Natural killer cell (primary cell): ENCODE data around the gene SH2D3A. TPM values are rescaled to one million over a fixed set of nuclear protein-coding genes. Genes with fewer than 3 reads are reported as not detected.

Experiments
- ATAC-seq, 3 donors: fragments of 150-1000 bp in 2 of 3; fragments of 200-7000 bp in 1 of 3; cut with Tn5 transposase; 1 replicate in 1 of 3; 2 replicates in 2 of 3; pipeline ENCODE4 v1.10.0; 2021; ENCODE audit warnings: mild to moderate bottlenecking in 2 of 3, moderate library complexity in 2 of 3
- DNase-seq, 2 donors: peaks; one replicate each; pipeline versions ENCODE4 v3.0.0 to v3.0.0-alpha.2; 2013 to 2021; ENCODE audit warnings: mixed read lengths in 1 of 2
- H3K27ac ChIP-seq: one replicate; pipeline ENCODE4 v1.5.1; 2013; ENCODE audit warnings: mild to moderate bottlenecking, low read length
- H3K27me3 ChIP-seq: one replicate; pipeline ENCODE4 v1.6.1; 2013; ENCODE audit warnings: low read length; ENCODE audit not compliant: control insufficient read depth, insufficient read depth
- H3K36me3 ChIP-seq: one replicate; pipeline ENCODE4 v1.6.1; 2013; ENCODE audit warnings: low read length; ENCODE audit not compliant: control insufficient read depth, insufficient read depth
- H3K4me1 ChIP-seq: one replicate; pipeline ENCODE4 v1.6.1; 2013; ENCODE audit warnings: low read length; ENCODE audit not compliant: control insufficient read depth, insufficient read depth
- H3K4me3 ChIP-seq: one replicate; pipeline ENCODE4 v1.5.1; 2013; ENCODE audit warnings: low read length
- H3K9me3 ChIP-seq: one replicate; pipeline ENCODE4 v1.6.1; 2013; ENCODE audit warnings: low read length; ENCODE audit not compliant: control insufficient read depth, insufficient read depth
- H3K27ac Mint-ChIP-seq, 2 donors: one replicate each; pipeline ENCODE4 v1.8.0; 2022; ENCODE audit warnings: mild to moderate bottlenecking in 2 of 2, mixed read lengths in 2 of 2, moderate library complexity in 1 of 2
- H3K27me3 Mint-ChIP-seq, 2 donors: one replicate each; pipeline ENCODE4 v1.8.0; 2022; ENCODE audit warnings: low read depth in 2 of 2, mixed read lengths in 2 of 2
- H3K36me3 Mint-ChIP-seq: one replicate; pipeline ENCODE4 v1.8.0; 2022; ENCODE audit warnings: mixed read lengths
- H3K4me1 Mint-ChIP-seq, 2 donors: one replicate each; pipeline ENCODE4 v1.8.0; 2022; ENCODE audit warnings: mixed read lengths in 2 of 2
- H3K4me3 Mint-ChIP-seq: one replicate; pipeline ENCODE4 v1.8.0; 2022; ENCODE audit warnings: mild to moderate bottlenecking, moderate library complexity, mixed read lengths
- H3K9me3 Mint-ChIP-seq, 2 donors: one replicate each; pipeline ENCODE4 v1.8.0; 2022; ENCODE audit warnings: mixed read lengths in 2 of 2
- WGBS: methylation state at CpG from one replicate; pipeline ENCODE4 v1.1.7; 2013; ENCODE audit warnings: missing lambda C conversion rate; ENCODE audit not compliant: insufficient coverage; 5-methylcytosine and 5-hydroxymethylcytosine counted together
- intact Hi-C: fragments of 100-400 bp; cut with micrococcal nuclease; formaldehyde crosslinking; loops from one replicate; pipeline ENCODE4 v1.14.2; 2022
- total RNA-seq, 4 donors: library from RNA; stranded (reverse); fragments of 120-200 nt in 1 of 4; gene quantifications; one replicate each; pipeline versions ENCODE4 v1.2.3 to v1.2.4, GENCODE V29; 2013 to 2022
- TF ChIP-seq, protein P1 (sequence below): fragments of 200-600 bp; IDR thresholded peaks from one replicate; pipeline ENCODE4 v1.8.0; 2022; ENCODE audit warnings: antibody characterized with exemption

Gene SH2D3A
- total RNA-seq, 3 donors from 2014 or later (not counting 1 experiment from before 2014, with no cell fraction given) = 14.6 to 20.1 (median 15.3) TPM

- no peaks in the 10 kb centered on the region for H3K27me3 Mint-ChIP-seq
- TF ChIP-seq, protein P1, sequence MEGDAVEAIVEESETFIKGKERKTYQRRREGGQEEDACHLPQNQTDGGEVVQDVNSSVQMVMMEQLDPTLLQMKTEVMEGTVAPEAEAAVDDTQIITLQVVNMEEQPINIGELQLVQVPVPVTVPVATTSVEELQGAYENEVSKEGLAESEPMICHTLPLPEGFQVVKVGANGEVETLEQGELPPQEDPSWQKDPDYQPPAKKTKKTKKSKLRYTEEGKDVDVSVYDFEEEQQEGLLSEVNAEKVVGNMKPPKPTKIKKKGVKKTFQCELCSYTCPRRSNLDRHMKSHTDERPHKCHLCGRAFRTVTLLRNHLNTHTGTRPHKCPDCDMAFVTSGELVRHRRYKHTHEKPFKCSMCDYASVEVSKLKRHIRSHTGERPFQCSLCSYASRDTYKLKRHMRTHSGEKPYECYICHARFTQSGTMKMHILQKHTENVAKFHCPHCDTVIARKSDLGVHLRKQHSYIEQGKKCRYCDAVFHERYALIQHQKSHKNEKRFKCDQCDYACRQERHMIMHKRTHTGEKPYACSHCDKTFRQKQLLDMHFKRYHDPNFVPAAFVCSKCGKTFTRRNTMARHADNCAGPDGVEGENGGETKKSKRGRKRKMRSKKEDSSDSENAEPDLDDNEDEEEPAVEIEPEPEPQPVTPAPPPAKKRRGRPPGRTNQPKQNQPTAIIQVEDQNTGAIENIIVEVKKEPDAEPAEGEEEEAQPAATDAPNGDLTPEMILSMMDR = no peak
- no peaks in the 10 kb centered on the region for H3K9me3 Mint-ChIP-seq
- Histone ChIP-seq H3K36me3 (peaks cover 18% of the 10 kb centered on the region), H3K9me3 (no peaks in the 10 kb centered on the region), H3K4me3 (peak overlapping the region; percentile 80), H3K27me3 (no peaks in the 10 kb centered on the region), H3K27ac (peak overlapping the region; percentile 94), H3K4me1 (peaks cover 53% of the 10 kb centered on the region)
- no peaks in the 10 kb centered on the region for H3K36me3 Mint-ChIP-seq
- H3K4me3 Mint-ChIP-seq = peak overlapping the region; percentile 94
- ATAC-seq = peak in 1 of 3 donors; percentile 1
- DNase-seq = no peak
- peaks cover 29 to 41% of the 10 kb centered on the region in 2 donors for H3K4me1 Mint-ChIP-seq
- H3K27ac Mint-ChIP-seq = peak overlapping the region; percentile 98
- intact Hi-C loops = loop anchor here (1.0 to 5.0 kb wide), 6 partner anchors 35 to 220 kb away; partner anchors contain the start of gene VAV1
- WGBS = 0% methylated on average over 15 of the region's 16 CpGs
Measured at GRCh38 chr19:6736917-6737283, 30.3 kb downstream of the SH2D3A start.

- H3K27me3 Mint-ChIP-seq = no peaks in the 10 kb centered on the region
- peak overlapping the region; percentile 80 for H3K4me3 ChIP-seq
- no peaks in the 10 kb centered on the region for H3K9me3 ChIP-seq
- intact Hi-C loops = loop anchor here (1.0 to 5.0 kb wide), 3 partner anchors 74 to 219 kb away; no protein-coding TSS in a partner anchor
- no peaks in the 10 kb centered on the region for H3K9me3 Mint-ChIP-seq
- peaks cover 22% of the 10 kb centered on the region for H3K36me3 ChIP-seq
- ATAC-seq (peak; percentile 9 to 13 (median 11)), DNase-seq (peak; percentile 66 to 88)
- no peaks in the 10 kb centered on the region for H3K36me3 Mint-ChIP-seq
- peak overlapping the region; percentile 94 for H3K27ac ChIP-seq
- H3K27me3 ChIP-seq = no peaks in the 10 kb centered on the region
- H3K4me1 ChIP-seq = peaks cover 53% of the 10 kb centered on the region
- peaks cover 29 to 41% of the 10 kb centered on the region in 2 donors for H3K4me1 Mint-ChIP-seq
- peak overlapping the region; percentile 94 for H3K4me3 Mint-ChIP-seq
- WGBS = 22% methylated on average over 25 of the region's 25 CpGs
- peak overlapping the region; percentile 98 for H3K27ac Mint-ChIP-seq
- TF ChIP-seq, protein P1 = peak; percentile 72
Measured at GRCh38 chr19:6736169-6736916, 30.9 kb downstream of the SH2D3A start.

DNA sequence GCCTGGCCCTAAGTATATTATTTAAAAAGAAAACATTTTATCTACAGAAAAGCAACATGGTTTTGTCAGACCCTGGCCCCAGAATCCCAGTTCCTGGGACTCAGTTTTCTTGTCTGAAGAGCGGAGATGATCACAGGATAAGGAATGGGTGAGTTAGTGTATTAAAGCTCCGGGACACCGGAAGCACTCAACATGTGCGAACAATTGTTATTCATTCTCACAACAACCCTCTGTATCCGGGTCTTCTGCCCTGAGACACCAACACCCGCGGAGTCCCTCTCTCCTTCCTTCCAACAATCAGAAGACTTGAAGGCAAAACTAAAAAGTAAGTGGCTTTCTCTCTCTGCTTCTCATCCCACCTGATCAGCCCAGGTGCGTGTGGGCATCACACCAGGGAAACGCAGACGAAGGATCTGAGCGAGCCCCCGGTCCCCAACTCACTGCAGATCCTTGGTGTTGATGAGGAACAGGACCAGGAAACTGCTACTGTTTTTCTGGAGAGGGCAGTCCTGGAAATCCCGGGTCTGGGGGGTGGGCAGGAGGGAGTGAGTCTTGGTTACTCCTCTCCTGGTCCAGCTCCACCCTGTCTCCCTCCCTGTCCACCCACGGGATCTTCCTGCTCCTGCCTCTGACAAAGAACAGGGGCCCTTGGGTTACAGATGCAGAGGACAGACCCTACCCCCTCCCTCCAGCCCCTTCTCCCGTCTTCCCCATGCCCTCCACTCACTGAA is 31.9 kb downstream of the SH2D3A start:
- peak overlapping the region; percentile 94 for H3K27ac ChIP-seq
- Mint-ChIP-seq H3K27ac (peak overlapping the region; percentile 98), H3K9me3 (no peaks in the 10 kb centered on the region), H3K36me3 (no peaks in the 10 kb centered on the region), H3K4me3 (no peak overlapping the region), H3K4me1 (peaks cover 29 to 39% of the 10 kb centered on the region in 2 donors), H3K27me3 (no peaks in the 10 kb centered on the region)
- ATAC-seq = no peak
- H3K27me3 ChIP-seq = no peaks in the 10 kb centered on the region
- no peak for DNase-seq
- intact Hi-C loops = loop anchor here (5.0 kb wide), 1 partner anchor 218 kb away; no protein-coding TSS in a partner anchor
- no peak overlapping the region for H3K4me3 ChIP-seq
- no peaks in the 10 kb centered on the region for H3K9me3 ChIP-seq
- H3K36me3 ChIP-seq = peaks cover 22% of the 10 kb centered on the region
- H3K4me1 ChIP-seq = peaks cover 44% of the 10 kb centered on the region
- TF ChIP-seq, protein P1 = no peak
- WGBS = 96% methylated on average over 14 of the region's 15 CpGs
